Measurements from ENCODE around the gene SLC9A9.

DNA sequence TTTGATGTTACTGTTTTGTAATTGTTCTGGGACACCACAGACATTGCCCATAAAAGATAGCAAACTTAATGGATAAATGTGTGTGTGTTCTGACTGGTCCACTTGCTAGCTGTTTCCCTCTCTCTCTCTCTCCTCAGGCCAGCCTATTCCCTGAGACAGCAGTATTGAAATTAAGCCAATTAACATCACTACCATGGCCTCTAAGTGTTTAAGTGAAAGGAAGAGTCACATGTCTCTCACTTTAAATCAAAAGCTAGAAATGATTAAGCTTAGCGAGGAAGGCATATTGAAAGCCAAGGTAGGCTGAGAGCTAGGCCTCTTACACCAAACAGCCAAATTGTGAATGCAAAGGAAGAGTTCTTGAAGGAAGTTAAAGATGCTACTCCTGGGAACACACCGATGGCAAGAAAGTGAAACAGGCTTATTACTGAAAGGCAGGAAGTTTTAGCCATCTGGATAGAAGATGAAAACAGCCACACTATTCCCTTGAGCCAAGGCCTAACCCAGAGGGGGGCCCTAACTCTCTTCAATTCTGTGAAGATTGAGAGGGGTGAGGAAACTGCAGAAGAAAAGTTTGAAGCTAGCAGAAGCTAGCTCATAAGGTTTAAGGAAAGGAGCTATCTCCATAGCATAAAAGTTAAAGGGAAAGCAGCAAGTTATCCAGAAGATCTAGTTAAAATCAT lies 433.6 kb downstream of the SLC9A9 start:
- TF ChIP-seq, protein P1, sequence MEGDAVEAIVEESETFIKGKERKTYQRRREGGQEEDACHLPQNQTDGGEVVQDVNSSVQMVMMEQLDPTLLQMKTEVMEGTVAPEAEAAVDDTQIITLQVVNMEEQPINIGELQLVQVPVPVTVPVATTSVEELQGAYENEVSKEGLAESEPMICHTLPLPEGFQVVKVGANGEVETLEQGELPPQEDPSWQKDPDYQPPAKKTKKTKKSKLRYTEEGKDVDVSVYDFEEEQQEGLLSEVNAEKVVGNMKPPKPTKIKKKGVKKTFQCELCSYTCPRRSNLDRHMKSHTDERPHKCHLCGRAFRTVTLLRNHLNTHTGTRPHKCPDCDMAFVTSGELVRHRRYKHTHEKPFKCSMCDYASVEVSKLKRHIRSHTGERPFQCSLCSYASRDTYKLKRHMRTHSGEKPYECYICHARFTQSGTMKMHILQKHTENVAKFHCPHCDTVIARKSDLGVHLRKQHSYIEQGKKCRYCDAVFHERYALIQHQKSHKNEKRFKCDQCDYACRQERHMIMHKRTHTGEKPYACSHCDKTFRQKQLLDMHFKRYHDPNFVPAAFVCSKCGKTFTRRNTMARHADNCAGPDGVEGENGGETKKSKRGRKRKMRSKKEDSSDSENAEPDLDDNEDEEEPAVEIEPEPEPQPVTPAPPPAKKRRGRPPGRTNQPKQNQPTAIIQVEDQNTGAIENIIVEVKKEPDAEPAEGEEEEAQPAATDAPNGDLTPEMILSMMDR (IDR thresholded peaks at IDR 0.05): no peak
- TF ChIP-seq POLR2A (IDR thresholded peaks at IDR 0.05) (no peak), POLR2AphosphoS5 (IDR thresholded peaks at IDR 0.05) (no peak)
